ENCODE measurements around the gene MRE11. TPM values are rescaled to one million over a fixed set of nuclear protein-coding genes. Genes with fewer than 3 reads are reported as not detected.
"Not testable (repeated sequence)": the region's sequence is repeated elsewhere in the genome, so short reads cannot be mapped to it uniquely, and the experiment has no call there.

MRE11 gene
- polyA plus RNA-seq, 1 experiment, result 10.3 TPM

DNA sequence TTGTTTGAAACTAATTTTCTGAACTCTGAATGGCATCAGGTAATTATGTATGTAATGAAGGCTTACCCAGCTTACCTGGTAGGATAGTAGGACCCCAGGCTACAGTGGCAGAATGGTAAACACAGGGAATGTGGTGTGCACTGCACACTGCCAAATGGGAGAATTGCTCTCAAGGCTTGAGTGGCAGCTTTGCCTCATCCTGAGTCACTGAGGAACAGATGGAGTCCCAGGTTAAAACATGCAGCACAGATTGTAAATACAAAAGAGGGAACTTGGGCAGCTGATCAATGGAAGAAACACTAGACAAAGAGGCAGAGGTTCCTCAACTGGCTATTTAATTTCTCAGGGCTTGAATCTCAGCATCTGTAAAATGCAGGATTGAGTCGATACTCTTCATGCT is 116.8 kb downstream of the MRE11 start:
- H3K27ac ChIP-seq (ENCODE audit: low read depth, low read length), result no peak overlapping the region
- POLR2A ChIA-PET, result no interaction called here

DNA sequence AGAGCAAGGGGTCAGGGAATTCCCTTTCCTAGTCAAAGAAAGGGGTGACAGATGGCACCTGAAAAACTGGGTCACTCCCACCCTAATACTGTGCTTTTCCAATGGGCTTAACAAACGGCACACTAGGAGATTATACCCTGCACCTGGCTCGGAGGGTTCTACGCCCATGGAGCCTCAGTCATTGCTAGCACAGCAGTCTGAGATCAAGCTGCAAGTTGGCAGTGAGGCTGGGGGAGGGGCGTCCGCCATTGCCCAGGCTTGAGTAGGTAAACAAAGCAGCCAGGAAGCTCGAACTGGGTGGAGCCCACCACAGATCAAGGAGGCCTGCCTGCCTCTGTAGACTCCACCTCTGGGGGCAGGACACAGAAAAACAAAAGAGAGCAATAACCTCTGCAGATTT is 123.1 kb downstream of the MRE11 start:
- H3K4me3 ChIP-seq (ENCODE audit: low read depth, low read length); H3K27ac ChIP-seq (ENCODE audit: low read depth, low read length); POLR2A ChIA-PET; H3K27me3 ChIP-seq (ENCODE audit: control insufficient read depth, insufficient read depth, low read length); DNase-seq (ENCODE audit: low read depth, low spot score); H3K9me3 ChIP-seq (ENCODE audit: control insufficient read depth, insufficient read depth, low read length): not testable (repeated sequence)
- CTCF ChIA-PET, result interaction anchor here (0.6 kb wide), 1 partner anchor 136 kb away, joined by 4 read pairs; no protein-coding TSS in a partner anchor

More for the DNA sequence above, 116.8 kb downstream of the MRE11 start:
- TF ChIP-seq, protein P1, sequence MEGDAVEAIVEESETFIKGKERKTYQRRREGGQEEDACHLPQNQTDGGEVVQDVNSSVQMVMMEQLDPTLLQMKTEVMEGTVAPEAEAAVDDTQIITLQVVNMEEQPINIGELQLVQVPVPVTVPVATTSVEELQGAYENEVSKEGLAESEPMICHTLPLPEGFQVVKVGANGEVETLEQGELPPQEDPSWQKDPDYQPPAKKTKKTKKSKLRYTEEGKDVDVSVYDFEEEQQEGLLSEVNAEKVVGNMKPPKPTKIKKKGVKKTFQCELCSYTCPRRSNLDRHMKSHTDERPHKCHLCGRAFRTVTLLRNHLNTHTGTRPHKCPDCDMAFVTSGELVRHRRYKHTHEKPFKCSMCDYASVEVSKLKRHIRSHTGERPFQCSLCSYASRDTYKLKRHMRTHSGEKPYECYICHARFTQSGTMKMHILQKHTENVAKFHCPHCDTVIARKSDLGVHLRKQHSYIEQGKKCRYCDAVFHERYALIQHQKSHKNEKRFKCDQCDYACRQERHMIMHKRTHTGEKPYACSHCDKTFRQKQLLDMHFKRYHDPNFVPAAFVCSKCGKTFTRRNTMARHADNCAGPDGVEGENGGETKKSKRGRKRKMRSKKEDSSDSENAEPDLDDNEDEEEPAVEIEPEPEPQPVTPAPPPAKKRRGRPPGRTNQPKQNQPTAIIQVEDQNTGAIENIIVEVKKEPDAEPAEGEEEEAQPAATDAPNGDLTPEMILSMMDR (IDR thresholded peaks at IDR 0.05; ENCODE audit: low read depth, low read length), result no peak
- H3K4me3 ChIP-seq (ENCODE audit: low read depth, low read length), result no peak overlapping the region
- H3K9me3 ChIP-seq (ENCODE audit: control insufficient read depth, insufficient read depth, low read length), result no peaks in the 10 kb centered on the region
- CTCF ChIA-PET, result no interaction called here
- DNase-seq (ENCODE audit: low read depth, low spot score), result no peak
- no peaks in the 10 kb centered on the region for H3K27me3 ChIP-seq (ENCODE audit: control insufficient read depth, insufficient read depth, low read length)

Small RNA genes within 50 kb of the gene (small RNA-seq; reads per million reads assigned to genes)
- 3.8 reads per million, percentile 35 among the genes with 10 or more reads in this experiment for gene MIR548L (ENCODE audit: insufficient read length, low read depth)

Other genes with a start within 250 kb of the MRE11 start
- gene IZUMO1R, start 189.3 kb downstream of the MRE11 start, polyA plus RNA-seq (2011; rRNA removed), result 0.12 TPM in 1 of 2 replicates, not detected in the other
- gene GPR83, start 92.4 kb downstream of the MRE11 start, polyA plus RNA-seq (2011; rRNA removed), result 0.02 and 0.04 TPM in 2 replicates
- gene ANKRD49, start 140 bp upstream of the MRE11 start, polyA plus RNA-seq (2011; rRNA removed), result 12.4 and 16.0 TPM in 2 replicates
- gene C11orf97, start 18.6 kb upstream of the MRE11 start, polyA plus RNA-seq (2011; rRNA removed), result not detected in 2 replicates
- 2.2 and 2.6 TPM in 2 replicates for gene FUT4, start 50.1 kb upstream of the MRE11 start, polyA plus RNA-seq (2011; rRNA removed)
- gene PIWIL4, start 73.5 kb upstream of the MRE11 start, polyA plus RNA-seq (2011; rRNA removed), result 1.0 and 1.1 TPM in 2 replicates

Measured in AG04450 (cell line).